ENCODE measurements around the gene MARK2. TPM values are rescaled to one million over a fixed set of nuclear protein-coding genes. Genes with fewer than 3 reads are reported as not detected.

Gene MARK2
- total RNA-seq, 1 donor from 2014 or later, result 59.1 TPM

GRCh38 chr11:63837027-63837688 is 1.8 kb upstream of the MARK2 start:
- peaks cover 31% of the 10 kb centered on the region for H3K4me1 Mint-ChIP-seq (ENCODE audit: low read depth)
- peak; percentile 63 for DNase-seq (ENCODE audit: low spot score, unreplicated experiment)
- peak overlapping the region; percentile 53 for H3K27ac Mint-ChIP-seq
- no peaks in the 10 kb centered on the region for H3K9me3 Mint-ChIP-seq (ENCODE audit: low read depth)
- peak; percentile 86 for TF ChIP-seq CTCF (IDR thresholded peaks at IDR 0.05; ENCODE audit: unreplicated experiment)
- H3K4me3 Mint-ChIP-seq (ENCODE audit: low read depth), result no peak overlapping the region
- H3K36me3 Mint-ChIP-seq (ENCODE audit: insufficient read depth), result no peaks in the 10 kb centered on the region
- H3K27me3 Mint-ChIP-seq, result no peaks in the 10 kb centered on the region

DNA sequence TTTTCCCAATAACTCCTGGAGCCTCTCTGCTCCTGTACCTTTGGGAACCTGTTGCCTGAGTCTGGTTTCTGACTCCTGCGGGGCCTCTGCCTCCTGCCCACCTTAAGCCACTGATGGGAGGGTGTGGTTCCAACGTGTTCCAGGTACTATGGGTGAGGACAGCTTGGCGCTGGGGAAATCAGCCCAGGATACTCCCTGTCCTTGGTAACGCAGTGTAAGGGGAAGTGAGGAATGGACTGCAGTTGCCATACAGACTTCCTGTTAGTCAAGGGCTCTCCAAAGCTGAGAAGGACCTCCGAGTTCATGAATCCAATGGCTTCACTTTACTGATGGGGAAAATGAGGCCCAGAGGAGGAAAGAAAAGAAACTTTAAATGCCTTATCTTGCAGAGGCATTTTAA is 1.2 kb upstream of the MARK2 start:
- Mint-ChIP-seq H3K4me3 (ENCODE audit: low read depth) (no peak overlapping the region), H3K36me3 (ENCODE audit: insufficient read depth) (no peaks in the 10 kb centered on the region), H3K4me1 (ENCODE audit: low read depth) (peaks cover 36% of the 10 kb centered on the region), H3K9me3 (ENCODE audit: low read depth) (no peaks in the 10 kb centered on the region), H3K27me3 (no peaks in the 10 kb centered on the region), H3K27ac (no peak overlapping the region)
- DNase-seq (ENCODE audit: low spot score, unreplicated experiment), result no peak
- TF ChIP-seq CTCF (IDR thresholded peaks at IDR 0.05; ENCODE audit: unreplicated experiment), result no peak

DNA sequence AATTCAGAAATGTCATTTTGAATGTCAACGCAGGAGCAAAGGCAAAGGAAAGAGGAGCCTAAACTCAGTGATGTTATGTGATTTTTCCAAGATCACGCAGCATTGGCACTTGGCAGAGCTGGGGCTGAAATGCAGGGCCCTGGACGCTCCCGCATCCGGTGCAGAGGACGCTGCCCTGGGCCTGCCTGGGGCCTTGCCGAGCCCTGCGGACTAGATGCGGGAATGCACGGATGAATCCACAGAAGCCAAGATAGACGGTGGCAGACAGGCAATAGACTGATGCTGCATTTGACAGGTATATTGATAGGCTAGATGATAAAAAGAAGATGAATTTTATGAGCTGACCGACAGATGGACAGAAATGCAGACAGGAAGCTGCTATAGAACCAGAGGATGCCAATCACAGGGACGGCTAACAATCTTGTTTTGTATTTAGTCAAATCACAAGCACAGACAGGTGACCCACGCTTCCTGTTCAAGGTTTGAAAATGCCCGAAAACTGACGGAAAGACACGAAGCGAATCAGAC is 696 bp upstream of the MARK2 start:
- Mint-ChIP-seq H3K4me1 (ENCODE audit: low read depth) (peaks cover 41% of the 10 kb centered on the region), H3K9me3 (ENCODE audit: low read depth) (no peaks in the 10 kb centered on the region), H3K4me3 (ENCODE audit: low read depth) (peak overlapping the region; percentile 79), H3K36me3 (ENCODE audit: insufficient read depth) (peaks cover 2% of the 10 kb centered on the region), H3K27ac (peak overlapping the region; percentile 83), H3K27me3 (no peaks in the 10 kb centered on the region)
- TF ChIP-seq CTCF (IDR thresholded peaks at IDR 0.05; ENCODE audit: unreplicated experiment), result no peak
- DNase-seq (ENCODE audit: low spot score, unreplicated experiment), result no peak

DNA sequence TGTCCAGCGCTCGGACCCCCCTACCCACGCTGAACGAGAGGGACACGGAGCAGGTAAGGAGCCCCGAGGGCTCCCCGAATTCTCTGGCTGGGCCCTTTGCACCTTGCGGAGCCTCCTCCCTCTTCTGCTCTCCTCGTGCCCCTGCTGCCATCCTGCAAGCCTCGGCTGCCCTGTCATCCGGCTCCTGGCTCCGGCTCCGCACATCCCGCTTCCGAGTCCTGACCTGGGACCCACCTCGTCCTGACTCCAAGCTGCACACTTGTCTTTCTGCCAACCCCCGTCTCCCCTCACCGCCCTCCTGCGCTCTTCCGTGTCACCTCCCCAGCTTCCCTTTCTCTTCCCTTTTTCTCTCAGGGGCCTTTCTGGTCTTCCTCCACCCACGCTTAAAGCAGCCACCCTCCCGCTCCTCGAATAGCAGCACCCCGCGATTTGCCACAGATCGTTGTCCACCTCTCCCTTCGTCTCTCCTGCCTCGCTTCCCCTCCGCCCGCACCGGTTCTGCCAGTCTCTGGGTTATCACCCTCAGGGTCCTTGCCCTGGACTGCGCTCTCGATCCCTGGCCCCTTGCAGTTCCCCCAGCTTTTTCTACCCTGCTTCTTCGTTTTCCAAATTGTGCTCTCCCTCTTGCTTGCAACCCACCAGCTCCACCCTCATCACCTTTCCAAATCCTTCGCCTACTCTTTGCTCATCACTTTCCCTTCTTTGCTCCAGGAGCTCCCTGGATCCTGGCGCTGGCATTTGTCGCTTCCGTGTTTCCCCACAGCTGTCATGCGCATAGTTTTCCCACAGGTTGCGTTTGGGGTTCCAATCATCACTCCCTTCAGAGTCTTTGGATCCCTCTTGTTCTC is 822 bp downstream of the MARK2 start:
- DNase-seq (ENCODE audit: low spot score, unreplicated experiment), result no peak
- Mint-ChIP-seq H3K4me1 (ENCODE audit: low read depth) (peaks cover 50% of the 10 kb centered on the region), H3K27ac (peak overlapping the region; percentile 96), H3K36me3 (ENCODE audit: insufficient read depth) (peaks cover 4% of the 10 kb centered on the region), H3K27me3 (no peaks in the 10 kb centered on the region), H3K9me3 (ENCODE audit: low read depth) (no peaks in the 10 kb centered on the region), H3K4me3 (ENCODE audit: low read depth) (peak overlapping the region; percentile 92)
- no peak for TF ChIP-seq CTCF (IDR thresholded peaks at IDR 0.05; ENCODE audit: unreplicated experiment)

- no peaks in the 10 kb centered on the region for H3K9me3 Mint-ChIP-seq (ENCODE audit: low read depth)
- peak overlapping the region; percentile 92 for H3K4me3 Mint-ChIP-seq (ENCODE audit: low read depth)
- no peaks in the 10 kb centered on the region for H3K27me3 Mint-ChIP-seq
- peak overlapping the region; percentile 96 for H3K27ac Mint-ChIP-seq
- TF ChIP-seq CTCF (IDR thresholded peaks at IDR 0.05; ENCODE audit: unreplicated experiment), result no peak
- peaks cover 50% of the 10 kb centered on the region for H3K4me1 Mint-ChIP-seq (ENCODE audit: low read depth)
- DNase-seq (ENCODE audit: low spot score, unreplicated experiment), result no peak
- H3K36me3 Mint-ChIP-seq (ENCODE audit: insufficient read depth), result peaks cover 4% of the 10 kb centered on the region
These were observed 1.6 kb downstream of the MARK2 start for GRCh38 chr11:63840356-63841060.
